ENCODE data around the gene VAT1L. TPM values are rescaled to one million over a fixed set of nuclear protein-coding genes. Genes with fewer than 3 reads are reported as not detected.

The VAT1L gene
- total and polyA plus RNA-seq, 2 donors (not counting 1 experiment from before 2014, with no cell fraction given), result 17.9 to 86.9 TPM

DNA sequence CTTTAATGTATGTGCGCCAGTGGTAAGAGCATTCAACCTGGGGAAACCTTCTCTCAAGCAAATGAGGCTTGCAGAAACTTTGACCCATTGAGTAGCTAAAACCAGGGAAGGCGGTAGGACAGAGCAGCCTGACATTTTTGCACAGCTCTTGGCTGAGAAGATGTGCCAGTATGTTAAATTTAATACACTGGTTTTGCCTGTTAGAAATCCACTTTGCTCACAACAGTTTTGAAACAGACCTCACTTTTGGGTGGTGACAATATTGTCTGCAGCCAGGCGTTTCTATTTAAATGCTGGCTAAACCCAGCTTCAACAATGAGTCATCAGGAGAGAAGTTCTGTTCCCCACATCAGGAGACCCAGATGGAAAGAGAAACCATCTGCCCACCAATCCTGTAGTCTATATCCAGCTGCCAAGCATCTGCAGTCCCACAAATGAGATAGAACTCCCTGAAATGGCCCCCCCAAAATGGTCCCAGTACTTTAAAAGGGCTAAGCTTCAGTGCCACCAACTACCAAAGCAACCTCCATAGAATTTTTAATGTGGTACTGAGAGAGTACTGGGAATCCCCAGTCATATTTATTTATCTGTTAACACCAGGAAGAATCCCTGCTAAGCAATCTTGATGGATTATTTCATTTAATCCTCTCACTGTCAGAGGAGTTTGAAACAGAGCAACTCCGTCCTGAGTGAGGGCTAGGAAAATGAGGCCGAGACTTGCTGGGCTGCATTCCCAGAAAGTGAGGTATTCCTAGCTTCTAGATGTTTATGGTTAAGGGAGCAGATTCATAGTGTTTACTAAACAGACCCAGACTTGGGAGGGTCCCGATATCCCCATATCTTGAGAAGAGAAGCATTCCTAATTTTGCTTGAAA lies 205.0 kb downstream of the VAT1L start:
- Histone ChIP-seq H3K4me3 (replicated peaks in 1 of 4; ENCODE audit: control extremely low read depth in 1 of 4, insufficient read depth in 1 of 4, low read depth in 3 of 4, low read length in 4 of 4) (no peak overlapping the region), H3K9me3 (ENCODE audit: control insufficient read depth, insufficient read depth, low read depth, low read length) (no peaks in the 10 kb centered on the region), H3K79me2 (ENCODE audit: control insufficient read depth, insufficient read depth, low read length) (no peaks in the 10 kb centered on the region), H2AFZ (ENCODE audit: low read length) (no peak overlapping the region), H3K27ac (ENCODE audit: insufficient read depth, low read length) (no peak overlapping the region), H3K36me3 (ENCODE audit: control insufficient read depth, insufficient read depth, low read length) (no peaks in the 10 kb centered on the region), H3K9ac (ENCODE audit: insufficient read depth, low read length) (no peak overlapping the region), H4K20me1 (ENCODE audit: control insufficient read depth, extremely low read depth, insufficient read depth, low read length) (no peaks in the 10 kb centered on the region), H3K4me2 (ENCODE audit: extremely low read depth, insufficient read depth, low read length) (peak overlapping the region; percentile 51), H3K4me1 (ENCODE audit: control insufficient read depth, extremely low read depth, insufficient read depth, low read length) (no peaks in the 10 kb centered on the region), H3K27me3 (ENCODE audit: control insufficient read depth, insufficient read depth, low read length) (no peaks in the 10 kb centered on the region)
- peak; percentile 76 to 82 for DNase-seq (ENCODE audit: low read depth in 2 of 2)
- TF ChIP-seq, protein P1, sequence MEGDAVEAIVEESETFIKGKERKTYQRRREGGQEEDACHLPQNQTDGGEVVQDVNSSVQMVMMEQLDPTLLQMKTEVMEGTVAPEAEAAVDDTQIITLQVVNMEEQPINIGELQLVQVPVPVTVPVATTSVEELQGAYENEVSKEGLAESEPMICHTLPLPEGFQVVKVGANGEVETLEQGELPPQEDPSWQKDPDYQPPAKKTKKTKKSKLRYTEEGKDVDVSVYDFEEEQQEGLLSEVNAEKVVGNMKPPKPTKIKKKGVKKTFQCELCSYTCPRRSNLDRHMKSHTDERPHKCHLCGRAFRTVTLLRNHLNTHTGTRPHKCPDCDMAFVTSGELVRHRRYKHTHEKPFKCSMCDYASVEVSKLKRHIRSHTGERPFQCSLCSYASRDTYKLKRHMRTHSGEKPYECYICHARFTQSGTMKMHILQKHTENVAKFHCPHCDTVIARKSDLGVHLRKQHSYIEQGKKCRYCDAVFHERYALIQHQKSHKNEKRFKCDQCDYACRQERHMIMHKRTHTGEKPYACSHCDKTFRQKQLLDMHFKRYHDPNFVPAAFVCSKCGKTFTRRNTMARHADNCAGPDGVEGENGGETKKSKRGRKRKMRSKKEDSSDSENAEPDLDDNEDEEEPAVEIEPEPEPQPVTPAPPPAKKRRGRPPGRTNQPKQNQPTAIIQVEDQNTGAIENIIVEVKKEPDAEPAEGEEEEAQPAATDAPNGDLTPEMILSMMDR (conservative IDR thresholded peaks at IDR 0.05 in 1 of 2, IDR thresholded peaks at IDR 0.05 in 1 of 2; ENCODE audit: low read depth in 1 of 2, low read length in 2 of 2), result no peak

- no peak overlapping the region for H3K9ac ChIP-seq (ENCODE audit: insufficient read depth, low read length)
- H3K4me2 ChIP-seq (ENCODE audit: extremely low read depth, insufficient read depth, low read length), result no peak overlapping the region
- no peaks in the 10 kb centered on the region for H3K9me3 ChIP-seq (ENCODE audit: control insufficient read depth, insufficient read depth, low read depth, low read length)
- TF ChIP-seq, protein P1 (conservative IDR thresholded peaks at IDR 0.05 in 1 of 2, IDR thresholded peaks at IDR 0.05 in 1 of 2; ENCODE audit: low read depth in 1 of 2, low read length in 2 of 2), result no peak
- no peak for TF ChIP-seq EZH2 (IDR thresholded peaks at IDR 0.05; ENCODE audit: low read length, missing control alignments)
- H3K4me3 ChIP-seq (replicated peaks in 1 of 4; ENCODE audit: control extremely low read depth in 1 of 4, insufficient read depth in 1 of 4, low read depth in 3 of 4, low read length in 4 of 4), result no peak overlapping the region
- no peaks in the 10 kb centered on the region for H3K27me3 ChIP-seq (ENCODE audit: control insufficient read depth, insufficient read depth, low read length)
- H4K20me1 ChIP-seq (ENCODE audit: control insufficient read depth, extremely low read depth, insufficient read depth, low read length), result no peaks in the 10 kb centered on the region
- DNase-seq (ENCODE audit: low read depth in 2 of 2), result no peak
- no peak overlapping the region for H2AFZ ChIP-seq (ENCODE audit: low read length)
- H3K36me3 ChIP-seq (ENCODE audit: control insufficient read depth, insufficient read depth, low read length), result no peaks in the 10 kb centered on the region
- no peak overlapping the region for H3K27ac ChIP-seq (ENCODE audit: insufficient read depth, low read length)
- no peaks in the 10 kb centered on the region for H3K4me1 ChIP-seq (ENCODE audit: control insufficient read depth, extremely low read depth, insufficient read depth, low read length)
- H3K79me2 ChIP-seq (ENCODE audit: control insufficient read depth, insufficient read depth, low read length), result no peaks in the 10 kb centered on the region
These were observed 207.6 kb downstream of the VAT1L start for GRCh38 chr16:77995843-77996455.

DNA sequence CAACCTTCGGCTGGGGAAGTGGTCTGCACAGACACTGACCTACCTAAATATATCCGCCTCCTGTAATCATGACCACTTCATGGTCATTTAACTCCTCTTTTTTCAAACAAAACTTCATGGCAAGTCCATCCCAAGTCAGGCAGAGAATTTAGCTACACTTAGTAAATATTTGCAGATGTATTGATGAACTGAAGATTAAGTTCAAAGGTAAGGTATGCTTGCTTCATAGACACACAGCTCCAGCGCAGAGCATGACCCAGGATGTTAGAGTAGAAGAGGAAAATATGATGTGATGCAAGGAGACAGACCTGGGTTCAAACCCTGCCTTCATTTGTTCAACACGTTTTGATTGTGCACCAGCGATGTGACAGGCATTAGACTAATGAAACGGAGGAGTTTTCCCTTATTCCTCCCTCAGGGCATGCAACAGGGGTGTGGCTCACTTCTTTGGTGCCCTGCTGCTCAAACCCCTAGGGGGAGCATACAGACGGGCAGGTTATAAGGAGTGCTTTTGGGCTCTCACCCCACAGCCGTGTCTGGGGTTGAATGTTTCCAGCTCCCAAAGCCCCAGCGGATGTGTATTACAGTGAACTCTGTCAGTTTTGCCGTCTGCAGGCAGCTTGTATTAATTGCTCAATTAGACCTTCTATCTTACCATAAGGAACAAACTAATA lies 210.1 kb downstream of the VAT1L start:
- H3K4me2 ChIP-seq (ENCODE audit: extremely low read depth, insufficient read depth, low read length), result no peak overlapping the region
- DNase-seq (ENCODE audit: low read depth in 2 of 2), result no peak
- no peak overlapping the region for H3K9ac ChIP-seq (ENCODE audit: insufficient read depth, low read length)
- H3K4me3 ChIP-seq (replicated peaks in 1 of 4; ENCODE audit: control extremely low read depth in 1 of 4, insufficient read depth in 1 of 4, low read depth in 3 of 4, low read length in 4 of 4), result no peak overlapping the region
- H3K9me3 ChIP-seq (ENCODE audit: control insufficient read depth, insufficient read depth, low read depth, low read length), result no peaks in the 10 kb centered on the region
- no peaks in the 10 kb centered on the region for H3K79me2 ChIP-seq (ENCODE audit: control insufficient read depth, insufficient read depth, low read length)
- no peak overlapping the region for H3K27ac ChIP-seq (ENCODE audit: insufficient read depth, low read length)
- no peak for TF ChIP-seq EZH2 (IDR thresholded peaks at IDR 0.05; ENCODE audit: low read length, missing control alignments)
- no peaks in the 10 kb centered on the region for H3K4me1 ChIP-seq (ENCODE audit: control insufficient read depth, extremely low read depth, insufficient read depth, low read length)
- H4K20me1 ChIP-seq (ENCODE audit: control insufficient read depth, extremely low read depth, insufficient read depth, low read length), result no peaks in the 10 kb centered on the region
- H2AFZ ChIP-seq (ENCODE audit: low read length), result no peak overlapping the region
- no peaks in the 10 kb centered on the region for H3K27me3 ChIP-seq (ENCODE audit: control insufficient read depth, insufficient read depth, low read length)
- no peaks in the 10 kb centered on the region for H3K36me3 ChIP-seq (ENCODE audit: control insufficient read depth, insufficient read depth, low read length)
